Aorta (tissue), 5 donors: ENCODE measurements around the gene CLEC4E. TPM values are rescaled to one million over a fixed set of nuclear protein-coding genes. Genes with fewer than 3 reads are reported as not detected.
"Not testable (repeated sequence)": the region's sequence is repeated elsewhere in the genome, so short reads cannot be mapped to it uniquely, and the experiment has no call there.

Experiments
- ATAC-seq: fragments of 200-7000 bp; cut with Tn5 transposase; one replicate; pipeline ENCODE4 v1.9.1; 2022; ENCODE audit warnings: moderate library complexity; ENCODE audit not compliant: low FRiP score
- DNase-seq, 2 donors: peaks; one replicate each; pipeline ENCODE4 v3.0.0-alpha.2; 2020
- H3K27ac ChIP-seq, 2 donors: one replicate each; pipeline ENCODE4 v1.5.1; 2013; ENCODE audit warnings: low read length in 2 of 2, mild to moderate bottlenecking in 2 of 2, moderate library complexity in 2 of 2, control low read depth in 1 of 2, inconsistent platforms in 1 of 2, low read depth in 1 of 2
- H3K27me3 ChIP-seq, 2 donors: one replicate each; pipeline ENCODE4 v1.6.1; 2013; ENCODE audit warnings: control low read depth in 1 of 2, low read length in 1 of 2, mild to moderate bottlenecking in 1 of 2, moderate library complexity in 1 of 2; ENCODE audit not compliant: insufficient read depth in 2 of 2, control insufficient read depth in 1 of 2
- H3K36me3 ChIP-seq, 2 donors: one replicate each; pipeline ENCODE4 v1.6.1; 2013; ENCODE audit warnings: control low read depth in 1 of 2, low read length in 1 of 2, mild to moderate bottlenecking in 1 of 2; ENCODE audit not compliant: insufficient read depth in 2 of 2, control insufficient read depth in 1 of 2
- H3K4me1 ChIP-seq, 2 donors: one replicate each; pipeline ENCODE4 v1.6.1; 2013; ENCODE audit warnings: low read length in 2 of 2, control low read depth in 1 of 2, mild to moderate bottlenecking in 1 of 2, moderate library complexity in 1 of 2; ENCODE audit not compliant: insufficient read depth in 2 of 2, control insufficient read depth in 1 of 2
- H3K4me3 ChIP-seq, 2 donors: one replicate each; pipeline ENCODE4 v1.5.1; 2013; ENCODE audit warnings: low read length in 2 of 2, control low read depth in 1 of 2, mild to moderate bottlenecking in 1 of 2
- H3K9me3 ChIP-seq: one replicate; pipeline ENCODE4 v1.6.1; 2013; ENCODE audit warnings: mild to moderate bottlenecking, low read length; ENCODE audit not compliant: control insufficient read depth
- WGBS, 2 donors: extraction: QIAGEN DNeasy Blood & Tissue Kit; methylation state at CpG; one replicate each; pipeline ENCODE4 v1.1.7; 2013; 5-methylcytosine and 5-hydroxymethylcytosine counted together
- intact Hi-C, 2 donors: fragments of 100-400 bp; cut with DNase I; formaldehyde crosslinking; loops; one replicate each; pipeline versions ENCODE4 v1.14.2 to v1.15.0; 2022
- polyA plus RNA-seq, 2 donors: library from polyadenylated mRNA; stranded (reverse); fragments of 200-250 nt; gene quantifications; one replicate each; pipeline ENCODE4 v1.2.3, GENCODE V29; 2013
- total RNA-seq, 2 donors: library from RNA; stranded (reverse); fragmentation: NEBNext Ultra II Directional; extraction: Animal tissue kit (Norgen Biotek cat#: 25700); gene quantifications; one replicate each; pipeline ENCODE4 v1.2.1, GENCODE V29; 2021
- donor health status: healthy with polysubstance abuse.
- donor health status: Bipolar disorder and iron deficiency.
- donor health status: DM: no; HTN: no; CAD: no.
- donor health status: DM: no; HTN: no; CAD: no.
- donor health status: DM: yes; HTN: yes; CAD: no.

Gene CLEC4E
- total and polyA plus RNA-seq, 4 donors: 0.74 to 7.9 (median 4.9) TPM

GRCh38 chr12:8517971-8518370 lies 22.7 kb downstream of the CLEC4E start:
- no peak overlapping the region for H3K4me3 ChIP-seq
- WGBS, 2 donors: 69 to 77% methylated on average over 2 of the region's 2 CpGs

GRCh38 chr12:8513256-8513655 lies 27.4 kb downstream of the CLEC4E start, which contains the start of gene CLEC4D:
Gene CLEC4D, plus strand, starts transcription at chr12:8513503. Its CDS starts 230 bp downstream, at chr12:8513733.
- intact Hi-C loops: no loop called here
- ATAC-seq (no peak), DNase-seq (no peak)
- WGBS, 2 donors: 85 to 88% methylated on average over 4 of the region's 4 CpGs
- Histone ChIP-seq H3K27me3 (no peaks in the 10 kb centered on the region), H3K4me1 (no peaks in the 10 kb centered on the region), H3K27ac (no peak within 1 kb of the TSS), H3K4me3 (no peak within 1 kb of the TSS), H3K9me3 (no peaks in the 10 kb centered on the region), H3K36me3 (no peaks in the 10 kb centered on the region)

More at GRCh38 chr12:8517971-8518370, 22.7 kb downstream of the CLEC4E start:
- no peaks in the 10 kb centered on the region for H3K9me3 ChIP-seq
- no peaks in the 10 kb centered on the region for H3K27me3 ChIP-seq
- no peaks in the 10 kb centered on the region for H3K36me3 ChIP-seq
- DNase-seq (no peak), ATAC-seq (no peak)
- intact Hi-C loops: no loop called here
- no peak overlapping the region for H3K27ac ChIP-seq
- no peaks in the 10 kb centered on the region for H3K4me1 ChIP-seq

GRCh38 chr12:8508910-8509841 lies 31.5 kb downstream of the CLEC4E start:
- DNase-seq (peak in 1 of 2 donors; percentile 63), ATAC-seq (peak; percentile 19)
- intact Hi-C loops: no loop called here
- 57 to 60% methylated on average over 12 of the region's 12 CpGs for whole genome bisulfite sequencing, 2 donors
- H3K36me3 ChIP-seq: no peaks in the 10 kb centered on the region
- H3K9me3 ChIP-seq: no peaks in the 10 kb centered on the region
- H3K27me3 ChIP-seq: peaks cover 0 to 2% of the 10 kb centered on the region in 2 donors
- no peaks in the 10 kb centered on the region for H3K4me1 ChIP-seq
- H3K27ac ChIP-seq: no peak overlapping the region
- H3K4me3 ChIP-seq: no peak overlapping the region

- peaks cover 0 to 2% of the 10 kb centered on the region in 2 donors for H3K27me3 ChIP-seq
- no peaks in the 10 kb centered on the region for H3K9me3 ChIP-seq
- no peak for ATAC-seq
- DNase-seq: no peak
- intact Hi-C loops: no loop called here
- WGBS, 2 donors: 56 to 59% methylated on average over 3 of the region's 3 CpGs
- H3K4me3 ChIP-seq: no peak overlapping the region
- H3K4me1 ChIP-seq: no peaks in the 10 kb centered on the region
- H3K36me3 ChIP-seq: no peaks in the 10 kb centered on the region
- H3K27ac ChIP-seq: no peak overlapping the region
Observed at GRCh38 chr12:8508223-8508622, 32.5 kb downstream of the CLEC4E start.

GRCh38 chr12:8507596-8507995 lies 33.1 kb downstream of the CLEC4E start:
- WGBS, 2 donors: 67% methylated on average over 3 of the region's 3 CpGs
- ATAC-seq: no peak
- intact Hi-C loops: no loop called here
- no peaks in the 10 kb centered on the region for H3K36me3 ChIP-seq
- H3K27me3 ChIP-seq: peaks cover 0 to 2% of the 10 kb centered on the region in 2 donors
- DNase-seq: no peak
- H3K9me3 ChIP-seq: no peaks in the 10 kb centered on the region
- no peak overlapping the region for H3K4me3 ChIP-seq
- H3K27ac ChIP-seq: no peak overlapping the region
- H3K4me1 ChIP-seq: no peaks in the 10 kb centered on the region

GRCh38 chr12:8504351-8504750 lies 36.4 kb downstream of the CLEC4E start:
- no peak for ATAC-seq
- peaks cover 0 to 2% of the 10 kb centered on the region in 2 donors for H3K27me3 ChIP-seq
- no peaks in the 10 kb centered on the region for H3K36me3 ChIP-seq
- no peak overlapping the region for H3K4me3 ChIP-seq
- no peaks in the 10 kb centered on the region for H3K9me3 ChIP-seq
- DNase-seq: no peak
- H3K27ac ChIP-seq: no peak overlapping the region
- 36 to 45% methylated on average over 1 of the region's 1 CpG for WGBS, 2 donors
- intact Hi-C loops: no loop called here
- no peaks in the 10 kb centered on the region for H3K4me1 ChIP-seq

- H3K36me3 ChIP-seq: no peaks in the 10 kb centered on the region
- no peak overlapping the region for H3K27ac ChIP-seq
- intact Hi-C loops: no loop called here
- H3K9me3 ChIP-seq: no peaks in the 10 kb centered on the region
- H3K4me3 ChIP-seq: no peak overlapping the region
- no peaks in the 10 kb centered on the region for H3K27me3 ChIP-seq
- 69 to 71% methylated on average over 3 of the region's 3 CpGs for WGBS, 2 donors
- no peak for ATAC-seq
- H3K4me1 ChIP-seq: no peaks in the 10 kb centered on the region
- DNase-seq: no peak
Observed at GRCh38 chr12:8501720-8502119, 39.0 kb downstream of the CLEC4E start.

GRCh38 chr12:8499616-8500015 lies 41.1 kb downstream of the CLEC4E start:
- intact Hi-C loops: no loop called here

GRCh38 chr12:8496074-8496473 lies 44.6 kb downstream of the CLEC4E start:
- H3K27ac ChIP-seq, H3K27me3 ChIP-seq, intact Hi-C loops, ATAC-seq, H3K4me1 ChIP-seq, DNase-seq, H3K4me3 ChIP-seq, H3K9me3 ChIP-seq, H3K36me3 ChIP-seq: not testable (repeated sequence)
- 56 to 59% methylated on average over 7 of the region's 7 CpGs for WGBS, 2 donors

More at GRCh38 chr12:8499616-8500015, 41.1 kb downstream of the CLEC4E start:
- no peaks in the 10 kb centered on the region for H3K27me3 ChIP-seq
- no peak overlapping the region for H3K27ac ChIP-seq
- H3K36me3 ChIP-seq: no peaks in the 10 kb centered on the region
- WGBS, 2 donors: 35 to 40% methylated on average over 4 of the region's 4 CpGs
- H3K9me3 ChIP-seq: no peaks in the 10 kb centered on the region
- H3K4me1 ChIP-seq: no peaks in the 10 kb centered on the region
- H3K4me3 ChIP-seq: no peak overlapping the region
- no peak for ATAC-seq
- no peak for DNase-seq
